ENCODE measurements around the gene PSAP. TPM values are rescaled to one million over a fixed set of nuclear protein-coding genes. Genes with fewer than 3 reads are reported as not detected.

Gene PSAP
- total RNA-seq, 1 donor from 2014 or later = 1,464 TPM

GRCh38 chr10:71844695-71845094 lies 6.4 kb downstream of the PSAP start:
- DNase-seq (ENCODE audit: low read depth) = no peak

GRCh38 chr10:71844084-71844483 lies 7.0 kb downstream of the PSAP start:
- DNase-seq (ENCODE audit: low read depth) = no peak

- no peak for DNase-seq (ENCODE audit: low read depth)
These were observed 8.0 kb downstream of the PSAP start for GRCh38 chr10:71842856-71843686.

GRCh38 chr10:71842422-71842821 lies 8.6 kb downstream of the PSAP start:
- no peak for DNase-seq (ENCODE audit: low read depth)

GRCh38 chr10:71840958-71841335 lies 10.1 kb downstream of the PSAP start:
- no peak for DNase-seq (ENCODE audit: low read depth)

- DNase-seq (ENCODE audit: low read depth) = peak; percentile 97
These were observed 10.7 kb downstream of the PSAP start for GRCh38 chr10:71840177-71840957.

GRCh38 chr10:71838264-71839211 lies 12.5 kb downstream of the PSAP start:
- peak; percentile 82 for DNase-seq (ENCODE audit: low read depth)

- DNase-seq (ENCODE audit: low read depth) = peak; percentile 93
These were observed 13.8 kb downstream of the PSAP start for GRCh38 chr10:71837098-71837827.

GRCh38 chr10:71836596-71836974 lies 14.5 kb downstream of the PSAP start:
- peak; percentile 62 for DNase-seq (ENCODE audit: low read depth)

- peak; percentile 99 for DNase-seq (ENCODE audit: low read depth)
These were observed 15.1 kb downstream of the PSAP start for GRCh38 chr10:71835671-71836595.

- no peak for DNase-seq (ENCODE audit: low read depth)
These were observed 16.7 kb downstream of the PSAP start for GRCh38 chr10:71834343-71834674.

- no peak for DNase-seq (ENCODE audit: low read depth)
These were observed 17.4 kb downstream of the PSAP start for GRCh38 chr10:71833451-71834342.

- no peak for DNase-seq (ENCODE audit: low read depth)
These were observed 18.1 kb downstream of the PSAP start for GRCh38 chr10:71832967-71833366.

- peak; percentile 72 for DNase-seq (ENCODE audit: low read depth)
These were observed 19.2 kb downstream of the PSAP start for GRCh38 chr10:71831646-71832552.

GRCh38 chr10:71830726-71831125 lies 20.3 kb downstream of the PSAP start:
- DNase-seq (ENCODE audit: low read depth) = no peak

GRCh38 chr10:71829896-71830295 lies 21.2 kb downstream of the PSAP start:
- no peak for DNase-seq (ENCODE audit: low read depth)

- DNase-seq (ENCODE audit: low read depth) = no peak
These were observed 21.9 kb downstream of the PSAP start for GRCh38 chr10:71829171-71829570.

- no peak for DNase-seq (ENCODE audit: low read depth)
These were observed 22.3 kb downstream of the PSAP start for GRCh38 chr10:71828702-71829101.
